HG03575 (cell line): ENCODE data around the gene ARL6IP5.

Experiments used
- ATAC-seq: cut with Tn5 transposase; IDR thresholded peaks from one replicate; pipeline ENCODE4 v1.9.1; 2021; ENCODE audit not compliant: unreplicated experiment, insufficient number of reproducible peaks, low FRiP score; ENCODE audit errors: extremely low read depth

The ARL6IP5 gene

DNA sequence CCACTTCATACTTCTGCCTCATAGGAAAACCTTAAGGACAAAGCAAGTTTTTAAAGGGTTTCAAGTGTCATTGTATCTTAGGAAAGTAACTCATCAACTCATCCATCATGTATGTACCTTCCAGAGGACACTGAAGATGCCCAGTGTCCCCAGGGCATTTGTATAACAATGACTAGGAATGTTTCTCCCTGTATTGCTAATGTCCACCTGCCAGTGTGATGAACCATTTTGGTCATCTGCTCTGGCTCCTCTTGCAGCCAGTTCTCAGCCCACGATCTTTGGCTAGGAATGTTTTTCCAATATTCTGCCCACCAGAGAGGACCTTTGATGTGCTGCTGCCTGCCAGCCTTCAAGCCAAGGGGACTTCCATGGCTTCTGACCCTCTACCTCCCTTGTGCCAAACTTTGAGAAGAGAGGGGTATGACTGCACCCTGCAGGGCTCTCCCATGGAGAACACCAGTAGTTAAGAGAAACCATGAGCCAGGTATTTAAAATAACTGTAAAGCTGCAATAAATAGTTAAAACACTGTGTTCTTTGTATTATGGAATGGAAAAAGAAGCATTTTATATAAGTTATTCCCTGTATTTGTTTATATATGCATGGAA is 26.3 kb downstream of the ARL6IP5 start:
- ATAC-seq, result no peak

DNA sequence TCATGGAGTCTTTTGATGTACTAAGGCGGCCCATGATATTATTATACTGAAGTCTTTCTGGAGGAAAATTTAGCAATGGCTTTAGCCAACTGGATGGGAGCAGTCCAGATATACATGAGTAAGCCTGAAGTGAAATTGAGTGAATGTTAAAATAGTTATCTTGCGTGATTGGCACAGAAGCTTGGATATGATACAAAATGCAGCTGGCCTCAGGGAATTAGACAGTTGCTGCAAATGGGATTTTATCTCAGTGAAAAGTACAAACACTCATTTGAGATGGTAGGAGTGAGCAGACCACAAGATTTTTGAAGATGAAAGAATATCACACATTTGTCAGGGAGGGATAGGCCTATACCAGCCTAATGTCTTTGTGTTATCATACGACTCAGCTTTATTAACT is 28.8 kb downstream of the ARL6IP5 start:
- no peak for ATAC-seq

DNA sequence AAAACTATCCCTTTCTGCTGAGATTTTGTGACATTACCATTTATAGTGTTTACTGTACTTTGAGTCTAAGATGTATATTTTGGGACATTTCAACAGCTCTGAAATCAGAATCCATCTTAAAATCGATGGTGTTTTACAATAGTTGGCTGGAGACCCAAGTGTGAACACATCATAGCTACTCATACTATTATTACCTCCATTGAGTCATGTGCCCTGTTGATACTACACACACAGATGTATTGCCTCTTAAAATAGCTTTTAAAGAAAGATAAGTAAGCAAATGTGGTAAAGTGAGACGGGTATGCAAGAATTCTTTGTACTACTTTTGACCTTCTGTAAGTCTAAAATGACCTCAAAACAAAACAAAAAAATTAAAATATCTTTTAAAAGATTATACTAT is 31.0 kb downstream of the ARL6IP5 start:
- ATAC-seq, result no peak

DNA sequence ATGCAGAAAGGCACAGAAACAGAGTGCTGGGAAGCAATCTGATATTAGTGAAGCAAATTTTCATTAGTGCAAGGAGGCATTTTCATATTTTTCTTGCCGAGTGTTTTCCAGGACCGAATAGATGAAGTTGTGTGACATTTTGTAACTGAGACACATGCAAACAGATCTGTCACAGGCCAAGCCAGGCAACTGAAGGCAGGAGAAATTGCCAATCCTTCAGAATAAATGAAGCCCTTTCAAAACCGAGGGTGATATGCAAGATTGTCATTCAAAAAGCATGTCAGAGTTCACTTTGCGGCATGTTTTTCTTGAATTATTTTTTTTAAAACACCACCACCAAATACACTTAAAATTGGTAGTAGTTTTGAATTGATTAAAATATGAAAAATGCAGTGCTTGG is 31.4 kb downstream of the ARL6IP5 start:
- no peak for ATAC-seq

GRCh38 chr3:69116897-69117296 is 32.2 kb downstream of the ARL6IP5 start:
- ATAC-seq, result no peak

DNA sequence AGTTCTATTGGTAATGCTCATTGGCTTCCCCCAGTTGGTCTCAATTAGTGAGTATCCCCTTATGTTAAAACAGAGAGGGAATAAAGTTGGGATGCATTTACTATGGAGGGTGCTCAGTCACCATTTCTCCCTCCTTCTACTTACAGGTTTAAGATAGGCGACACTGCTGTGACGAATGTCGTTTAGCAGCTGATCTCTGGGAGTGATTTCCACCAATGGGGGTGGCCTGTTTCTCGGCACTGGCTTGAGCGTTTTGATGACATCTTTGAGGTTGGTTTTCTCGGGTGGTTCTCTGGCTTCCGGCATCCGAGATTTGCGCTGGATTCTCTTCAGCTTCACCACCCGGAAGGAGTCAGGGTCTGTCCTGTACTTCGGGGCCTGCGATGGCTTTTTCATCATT is 33.8 kb downstream of the ARL6IP5 start:
- ATAC-seq, result no peak

DNA sequence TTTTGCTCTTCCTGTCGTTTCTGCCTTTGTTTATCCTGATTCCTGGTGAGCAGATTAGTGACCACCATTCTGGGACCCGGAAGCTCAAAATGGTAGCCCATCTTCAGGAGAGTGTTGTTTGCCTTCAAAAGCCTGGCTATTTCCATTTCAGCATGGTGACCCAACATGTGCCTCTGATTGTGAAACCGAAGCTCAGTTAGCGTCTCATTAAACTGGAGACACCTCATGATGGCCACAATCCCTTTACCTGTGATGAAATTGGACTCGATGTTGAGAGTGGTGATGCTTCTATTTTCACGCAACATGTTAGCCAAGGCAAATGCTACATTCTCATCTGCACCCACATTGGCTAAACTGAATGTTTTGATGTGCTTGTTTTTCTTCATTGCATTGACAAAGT is 34.4 kb downstream of the ARL6IP5 start:
- ATAC-seq, result no peak

DNA sequence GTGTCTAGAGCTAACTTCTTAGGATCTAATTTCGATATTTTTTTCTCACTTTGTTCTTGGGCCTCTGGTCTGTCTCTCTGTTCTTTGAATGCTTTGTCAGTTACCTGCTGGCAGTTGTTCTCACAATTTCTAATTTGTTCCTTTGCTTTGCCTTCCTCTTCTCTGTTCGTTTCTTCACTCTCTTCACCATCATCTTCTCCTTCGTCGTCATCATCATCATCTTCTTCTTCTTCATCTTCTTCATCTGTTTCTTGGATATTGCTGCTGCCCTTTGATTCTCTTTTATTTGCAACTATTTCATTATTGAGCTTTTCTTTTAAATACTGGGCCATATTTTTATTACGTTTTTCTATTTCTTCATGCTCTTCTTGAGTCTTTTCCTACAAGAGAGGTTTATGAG is 34.9 kb downstream of the ARL6IP5 start:
- no peak for ATAC-seq

GRCh38 chr3:69120879-69121464 is 36.2 kb downstream of the ARL6IP5 start:
- ATAC-seq, result no peak

DNA sequence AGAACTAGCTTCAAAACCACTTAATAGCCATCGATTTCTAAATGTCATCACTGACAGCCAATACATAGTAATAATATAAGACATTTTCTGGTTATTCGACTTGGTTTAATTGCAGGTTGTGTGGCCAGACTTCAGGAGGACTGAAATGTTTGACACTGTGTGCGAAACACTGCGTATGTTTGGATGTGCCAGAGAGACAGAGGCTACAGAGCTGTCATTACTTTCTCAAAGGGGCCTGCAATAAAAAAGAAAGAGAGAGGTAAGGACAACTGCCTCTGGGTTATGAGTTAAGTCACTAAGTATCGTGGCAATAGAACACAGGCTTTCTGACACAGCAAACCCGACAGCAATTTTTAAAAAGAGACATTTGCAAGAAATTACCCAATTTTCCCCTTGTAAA is 36.8 kb downstream of the ARL6IP5 start:
- no peak for ATAC-seq

- ATAC-seq, result no peak
These were observed 37.2 kb downstream of the ARL6IP5 start for GRCh38 chr3:69121950-69122349.

GRCh38 chr3:69122403-69122802 is 37.7 kb downstream of the ARL6IP5 start, which contains the start of gene LMOD3:
TSS of gene LMOD3 (minus strand) at chr3:69122595. CDS start at chr3:69122386, 209 bp downstream.
- ATAC-seq, result no peak

- no peak for ATAC-seq
These were observed 41.5 kb downstream of the ARL6IP5 start for GRCh38 chr3:69126216-69126615.

DNA sequence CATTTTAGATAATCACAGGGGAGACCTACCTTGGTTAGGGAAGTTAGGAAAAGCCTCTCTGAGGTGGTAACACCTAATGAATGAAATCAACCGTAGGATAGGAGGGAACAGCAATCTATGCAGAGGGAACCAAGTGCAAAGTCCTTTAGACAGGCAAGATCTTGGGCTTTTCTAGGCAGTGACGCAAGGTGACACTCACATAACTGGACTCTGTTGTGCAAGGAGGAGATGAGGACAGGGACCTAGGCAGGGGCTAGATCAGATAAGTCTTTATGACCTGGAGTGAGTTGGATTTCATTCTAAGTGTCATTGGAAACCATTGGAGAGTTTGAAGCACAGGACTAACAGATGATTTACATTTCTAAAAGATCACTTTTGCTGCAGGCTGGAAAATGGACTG is 42.3 kb downstream of the ARL6IP5 start:
- no peak for ATAC-seq

GRCh38 chr3:69128509-69128908 is 43.8 kb downstream of the ARL6IP5 start:
- ATAC-seq, result no peak

- no peak for ATAC-seq
These were observed 44.8 kb downstream of the ARL6IP5 start for GRCh38 chr3:69129531-69129930.

- ATAC-seq, result peak; percentile 94
These were observed 46.0 kb downstream of the ARL6IP5 start for GRCh38 chr3:69130689-69131088.

- no peak for ATAC-seq
These were observed 52.3 kb downstream of the ARL6IP5 start for GRCh38 chr3:69137005-69137404.

- no peak for ATAC-seq
These were observed 52.7 kb downstream of the ARL6IP5 start for GRCh38 chr3:69137412-69137811.

DNA sequence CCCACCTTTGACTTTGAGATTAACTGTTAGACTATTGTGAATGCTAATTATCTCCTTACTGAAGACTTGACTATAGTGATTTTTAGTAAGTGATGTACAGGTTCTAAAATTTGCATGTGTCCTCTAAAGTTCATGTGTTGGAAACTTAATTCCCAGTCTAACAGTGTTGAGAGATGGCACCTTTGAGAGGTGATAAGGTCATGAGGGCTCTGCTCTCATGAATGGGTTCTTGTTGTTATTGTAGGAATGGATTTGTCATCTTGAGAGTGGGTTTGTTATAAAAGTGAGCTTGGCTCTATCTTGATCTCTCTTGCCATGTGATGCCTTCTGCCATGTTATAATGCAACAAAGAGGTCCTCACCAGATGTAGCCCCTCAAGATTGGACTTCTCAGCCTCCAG is 56.6 kb downstream of the ARL6IP5 start:
- no peak for ATAC-seq

GRCh38 chr3:69142090-69142489 is 57.4 kb downstream of the ARL6IP5 start:
- no peak for ATAC-seq
